GM18870 (cell line): Measurements from ENCODE around the gene NUP85.
"Not testable (repeated sequence)": the region's sequence is repeated elsewhere in the genome, so short reads cannot be mapped to it uniquely, and the experiment has no call there.

ENCODE experiments used
- ATAC-seq: cut with Tn5 transposase; IDR thresholded peaks from one replicate; pipeline ENCODE4 v1.9.1; 2021; ENCODE audit warnings: moderate library complexity; ENCODE audit not compliant: unreplicated experiment

NUP85 gene

DNA sequence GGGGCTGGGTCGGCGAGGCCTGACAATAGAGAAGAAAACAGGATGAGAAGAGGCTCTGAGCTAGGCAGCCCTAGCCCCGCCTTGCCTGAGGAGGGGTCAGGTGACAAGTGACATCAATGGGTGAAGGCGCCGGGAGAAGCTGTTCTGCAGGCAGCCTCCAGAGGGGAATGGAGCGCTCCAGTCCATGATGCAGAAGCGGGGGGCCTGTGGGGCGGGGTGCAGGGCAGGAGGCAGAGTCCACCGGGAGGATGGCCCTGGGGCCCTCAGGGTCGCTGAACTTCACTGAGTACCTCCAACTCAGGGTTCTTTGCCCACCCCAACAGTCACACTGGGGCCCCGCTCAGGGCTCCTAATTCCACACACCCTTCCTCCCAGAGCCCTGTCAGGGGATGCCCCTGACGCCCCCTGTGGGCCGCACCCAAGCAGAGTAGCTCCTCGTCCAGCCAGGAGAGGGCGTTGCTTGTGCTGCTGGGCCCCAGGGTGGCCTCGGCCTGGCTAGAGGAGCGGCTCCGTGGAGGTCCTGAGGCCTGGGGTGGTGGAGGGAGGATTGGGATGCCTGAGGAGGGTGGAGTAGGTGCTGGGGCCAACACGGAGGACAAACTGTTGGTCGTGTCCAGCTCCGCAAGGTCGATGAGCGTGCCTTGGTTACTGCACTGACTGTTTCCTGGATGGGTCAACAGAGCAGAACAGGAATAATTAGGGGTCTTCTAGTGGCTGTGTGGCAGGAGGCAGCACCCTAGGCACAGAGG, 35.1 kb downstream of the NUP85 start:
- no peak for ATAC-seq

DNA sequence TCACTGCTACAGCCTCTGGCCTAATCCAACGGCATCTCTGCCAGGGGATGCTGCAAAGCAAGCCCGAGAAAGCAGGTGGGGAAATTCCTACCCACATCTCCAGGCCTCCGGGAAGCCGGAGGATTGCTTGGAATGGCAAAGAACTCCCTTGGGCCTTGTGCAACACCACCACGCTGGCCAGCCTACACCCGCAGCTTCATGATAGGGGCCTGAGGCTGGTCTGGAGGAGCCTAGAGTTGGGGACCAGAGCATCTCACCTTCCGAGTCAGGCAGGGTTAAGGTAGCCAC, 35.6 kb downstream of the NUP85 start:
- ATAC-seq, result no peak

DNA sequence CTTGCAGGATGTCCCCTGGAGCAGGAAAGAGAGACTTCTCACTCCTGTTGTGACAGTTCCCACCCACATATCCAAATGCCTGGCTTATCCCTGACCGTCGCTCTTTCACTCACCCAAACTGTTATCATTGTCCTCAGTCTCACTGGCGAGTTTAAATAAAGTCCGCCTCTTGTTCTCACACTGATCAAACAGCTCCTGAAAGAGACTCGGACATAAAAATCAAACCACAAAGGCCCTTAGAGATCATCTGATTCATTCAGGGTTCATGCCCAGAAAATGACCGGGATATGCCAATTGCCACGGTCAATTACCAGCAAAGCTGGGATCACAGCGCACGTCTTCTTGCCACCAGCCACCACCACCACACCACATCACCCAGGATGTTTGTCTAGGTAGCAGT, 36.0 kb downstream of the NUP85 start:
- no peak for ATAC-seq

DNA sequence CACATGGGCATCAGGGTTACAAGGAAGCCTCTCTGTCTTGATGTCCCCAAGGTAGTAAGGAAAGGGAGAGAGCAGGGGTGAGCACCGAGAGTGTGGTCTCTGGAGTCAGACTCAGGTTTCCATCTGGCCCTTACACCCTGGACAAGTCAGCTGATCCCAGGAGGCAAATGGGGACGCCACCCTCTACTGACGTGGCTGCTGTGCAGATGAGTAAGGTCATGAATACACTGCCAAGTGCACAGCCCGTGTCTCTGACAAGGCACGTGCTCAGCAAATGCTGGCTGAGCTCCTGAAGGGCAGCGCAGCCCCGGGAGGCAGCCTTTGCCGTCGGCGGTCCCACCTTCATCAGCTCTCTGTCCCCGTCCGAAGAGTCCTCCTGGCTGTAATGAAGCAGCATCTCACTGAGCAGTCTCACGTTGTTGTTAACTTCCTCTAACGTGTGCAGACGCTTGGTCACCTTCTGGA, 36.5 kb downstream of the NUP85 start:
- ATAC-seq, result no peak

DNA sequence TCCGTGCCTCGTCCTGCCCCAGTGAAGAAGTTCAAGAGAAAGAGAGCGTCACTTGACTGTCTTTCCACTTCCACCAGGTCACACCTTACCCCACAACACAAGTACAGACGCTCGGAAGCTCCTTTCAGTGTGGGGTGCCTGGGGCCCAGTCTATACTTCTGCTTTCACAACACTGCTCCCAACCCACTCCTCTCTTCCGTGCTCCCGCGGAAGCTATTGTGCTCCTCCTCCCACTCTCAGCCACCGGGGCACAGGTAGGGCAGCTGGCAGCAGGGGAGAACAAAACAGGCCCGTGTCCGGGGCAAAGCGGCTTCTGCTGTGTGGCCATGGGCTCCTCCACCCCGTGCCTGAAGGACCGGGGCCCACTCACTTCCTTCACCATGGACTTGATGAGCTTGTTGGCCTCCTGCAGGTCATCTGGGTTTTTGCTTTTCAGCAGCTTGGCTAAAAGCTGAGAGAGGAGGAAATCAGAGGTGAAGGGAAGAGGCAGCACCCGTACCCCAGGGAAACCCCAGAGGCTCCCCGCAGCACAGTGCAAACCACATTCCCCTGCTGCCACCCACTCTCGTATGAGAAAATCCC, 37.1 kb downstream of the NUP85 start:
- ATAC-seq, result no peak

DNA sequence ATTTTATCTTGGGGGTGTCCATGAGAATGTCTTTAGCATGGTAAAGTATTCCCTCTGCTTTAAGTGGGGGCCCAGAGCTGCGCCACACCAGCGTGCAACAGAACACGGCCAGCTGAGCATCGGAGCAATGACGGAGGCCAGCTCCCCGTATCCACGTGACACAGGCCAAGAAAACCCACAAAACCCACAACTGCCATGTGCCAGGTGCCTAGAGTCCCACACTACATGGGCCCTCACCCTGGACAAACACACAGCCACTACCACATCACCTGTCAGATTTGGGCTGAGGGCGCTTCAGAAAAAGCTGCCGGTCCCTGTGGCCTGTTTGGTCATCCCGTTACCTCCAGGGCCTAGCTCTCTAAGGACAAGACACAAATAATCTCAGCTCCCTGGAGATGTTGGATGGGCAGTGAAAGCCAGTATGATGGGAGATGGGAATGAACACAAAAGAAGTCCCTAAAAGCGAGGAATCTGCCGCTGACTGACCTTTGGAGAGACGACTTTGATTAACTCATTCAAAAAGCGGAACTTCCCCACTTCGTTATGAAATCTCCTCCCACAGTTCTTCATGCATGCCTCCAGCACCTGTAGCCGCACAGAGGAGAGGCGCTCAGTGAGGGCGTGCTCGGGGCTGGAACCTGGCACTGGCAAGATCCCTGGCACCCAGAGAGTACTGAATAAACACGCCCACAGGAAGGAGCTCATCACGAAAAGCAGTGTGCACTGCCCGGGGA, 38.8 kb downstream of the NUP85 start:
- ATAC-seq, result no peak

DNA sequence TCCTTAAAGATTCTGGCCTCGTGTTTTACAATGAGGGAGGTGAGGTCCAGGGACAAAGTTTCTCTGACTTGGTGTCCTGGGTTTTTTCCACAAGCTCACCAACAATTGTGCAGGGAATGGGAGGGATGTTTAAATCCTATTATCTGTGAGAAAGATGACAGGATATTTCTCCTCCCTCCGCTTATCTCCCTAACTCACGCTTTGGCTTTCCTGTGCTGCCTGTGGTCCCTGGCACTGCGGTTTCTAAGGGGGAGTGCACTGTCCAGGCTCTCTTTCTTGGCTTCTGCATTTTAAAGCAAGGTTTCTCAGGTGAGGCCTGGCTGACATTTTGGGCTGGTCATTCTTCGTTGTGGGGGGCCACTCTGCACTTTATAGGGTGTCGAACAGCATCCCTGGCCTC, 39.5 kb downstream of the NUP85 start:
- ATAC-seq, result no peak

DNA sequence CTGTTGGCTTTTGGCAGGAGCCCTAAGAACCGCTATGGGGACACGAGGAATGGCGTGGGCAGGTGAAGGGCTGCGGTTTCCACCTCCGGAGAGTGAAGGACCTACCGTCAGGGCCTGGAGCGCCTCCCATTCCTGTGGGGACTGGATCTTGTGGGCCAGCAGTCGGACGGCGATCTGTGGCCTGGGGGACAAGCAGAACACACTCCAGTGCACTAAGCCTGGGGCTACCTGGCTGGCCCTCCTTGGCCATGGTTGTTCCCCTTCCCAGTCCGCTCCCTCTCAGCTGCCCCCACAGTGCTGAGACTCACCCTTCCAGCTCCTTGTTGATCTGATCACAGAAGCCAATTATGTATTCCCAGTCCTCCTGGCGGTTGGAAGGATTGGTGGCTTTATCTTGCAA, 40.9 kb downstream of the NUP85 start:
- no peak for ATAC-seq

DNA sequence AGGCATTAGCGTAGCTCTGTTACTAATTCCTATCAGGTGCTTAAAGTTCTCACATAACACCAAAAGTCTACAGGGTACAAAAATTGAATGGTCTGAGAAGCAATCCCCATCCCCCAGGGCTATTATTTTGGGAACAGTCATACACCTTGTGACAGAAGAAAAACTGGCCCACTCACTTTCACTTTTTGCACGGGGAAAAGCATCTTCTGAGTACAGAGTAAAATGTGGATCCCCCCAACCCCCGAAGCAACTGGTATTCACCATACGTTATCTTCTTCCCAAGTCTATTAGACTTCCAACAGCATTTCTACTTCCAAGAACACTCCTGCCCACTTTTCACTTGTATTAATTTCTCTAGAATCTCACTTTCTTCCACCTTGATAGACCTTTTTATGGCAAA, 44.1 kb downstream of the NUP85 start:
- ATAC-seq, result no peak

DNA sequence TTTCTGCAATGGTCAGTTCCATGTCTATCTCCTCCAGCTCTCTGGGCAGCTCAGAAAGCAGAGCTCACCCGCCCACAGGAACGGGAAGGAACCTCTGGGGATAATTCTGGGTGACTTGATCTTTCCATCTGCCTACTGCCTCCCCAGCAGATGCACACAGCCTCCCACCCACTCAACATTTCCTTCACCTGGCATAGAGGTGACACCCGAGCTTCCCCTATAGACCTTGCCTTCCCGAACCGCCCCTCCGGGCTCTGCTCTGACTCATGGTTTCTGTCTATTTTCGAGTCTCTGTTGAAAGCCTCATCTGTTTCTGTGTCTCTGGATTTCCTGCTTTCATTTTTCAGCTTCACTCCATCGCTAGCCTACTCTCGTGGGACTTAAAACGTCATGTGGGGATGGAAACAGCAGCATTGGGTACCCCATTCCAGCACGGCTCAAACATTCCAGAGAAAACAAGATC, 44.6 kb downstream of the NUP85 start:
- peak; percentile 75 for ATAC-seq

DNA sequence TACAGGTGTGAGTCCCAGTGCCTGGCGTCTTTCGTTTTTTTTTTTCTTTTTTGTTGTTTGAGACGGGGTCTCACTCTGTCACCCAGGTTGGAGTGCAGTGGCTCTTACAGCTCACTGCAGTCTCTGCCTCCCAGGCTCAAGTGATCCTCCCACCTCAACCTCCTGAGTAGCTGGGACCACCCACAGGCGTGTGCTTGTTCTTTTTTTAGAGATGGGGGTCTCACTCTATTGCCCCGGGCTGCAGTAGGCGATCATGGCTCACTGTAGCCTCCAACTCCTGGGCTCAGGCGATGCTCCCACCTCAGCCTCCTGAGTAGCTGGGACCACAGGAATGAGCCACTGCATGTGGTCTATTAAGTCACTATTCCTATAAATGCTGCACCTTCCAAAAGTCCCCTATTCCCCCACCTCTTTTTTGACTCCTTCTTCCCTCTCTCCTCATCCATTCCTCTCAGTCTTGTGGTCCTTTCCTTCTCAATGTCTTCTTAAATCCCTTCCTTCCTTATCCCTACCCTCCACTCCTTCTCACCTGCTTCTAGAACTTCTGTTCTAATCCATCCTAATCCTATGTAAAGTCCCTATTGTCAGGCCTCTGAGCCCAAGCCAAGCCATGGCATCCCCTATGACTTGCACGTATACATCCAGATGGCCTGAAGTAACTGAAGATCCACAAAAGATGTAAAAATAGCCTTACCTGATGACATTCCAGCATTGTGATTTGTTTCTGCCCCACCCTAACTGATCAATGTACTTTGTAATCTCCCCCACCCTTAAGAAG, 46.7 kb downstream of the NUP85 start:
- no peak for ATAC-seq

DNA sequence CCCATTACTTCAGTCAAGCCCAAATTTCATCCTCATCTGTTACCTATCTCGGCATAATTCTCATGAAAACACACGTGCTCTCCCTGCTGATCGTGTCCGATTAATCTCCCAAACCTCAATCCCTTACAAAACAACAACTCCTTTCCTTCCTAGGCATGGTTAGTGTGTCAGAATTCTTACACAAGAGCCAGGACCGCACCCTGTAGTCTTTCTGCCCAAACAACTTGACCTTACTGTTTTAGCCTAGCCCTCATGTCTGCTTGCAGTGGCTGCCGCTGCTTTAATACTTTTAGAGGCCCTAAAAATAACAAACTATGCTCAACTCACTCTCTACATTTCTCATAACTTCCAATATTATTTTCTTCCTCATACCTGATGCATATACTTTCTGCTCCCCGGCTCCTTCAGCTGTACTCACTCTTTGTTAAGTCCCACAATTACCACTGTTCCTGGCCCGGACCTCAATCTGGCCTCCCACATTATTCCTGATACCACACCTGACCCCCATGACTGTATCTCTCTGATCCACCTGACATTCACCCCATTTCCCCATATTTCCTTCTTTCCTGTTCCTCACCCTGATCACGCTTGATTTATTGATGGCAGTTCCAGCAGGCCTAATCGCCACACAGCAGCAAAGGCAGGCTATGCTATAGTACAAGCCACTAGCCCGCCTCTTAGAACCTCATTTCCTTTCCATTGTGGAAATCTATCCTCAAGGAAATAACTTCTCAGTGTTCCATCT, 50.6 kb downstream of the NUP85 start:
- not testable (repeated sequence) for ATAC-seq

DNA sequence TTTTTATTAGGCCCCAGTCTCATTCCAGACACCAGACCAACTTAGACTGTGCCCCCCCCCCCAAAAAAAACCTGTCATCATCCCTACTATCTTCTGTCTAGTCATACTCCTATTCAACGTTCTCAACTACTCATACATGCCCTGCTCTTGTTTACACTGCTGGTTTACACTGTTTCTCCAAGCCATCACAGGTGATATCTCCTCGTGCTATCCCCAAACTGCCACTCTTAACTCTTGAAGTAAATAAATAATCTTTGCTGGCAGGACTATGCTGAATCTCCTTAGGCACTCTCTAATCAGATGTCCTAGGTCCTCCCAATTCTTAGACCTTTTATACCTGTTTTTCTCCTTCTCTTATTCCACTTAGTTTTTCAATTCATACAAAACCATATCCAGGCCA, 51.7 kb downstream of the NUP85 start:
- not testable (repeated sequence) for ATAC-seq

DNA sequence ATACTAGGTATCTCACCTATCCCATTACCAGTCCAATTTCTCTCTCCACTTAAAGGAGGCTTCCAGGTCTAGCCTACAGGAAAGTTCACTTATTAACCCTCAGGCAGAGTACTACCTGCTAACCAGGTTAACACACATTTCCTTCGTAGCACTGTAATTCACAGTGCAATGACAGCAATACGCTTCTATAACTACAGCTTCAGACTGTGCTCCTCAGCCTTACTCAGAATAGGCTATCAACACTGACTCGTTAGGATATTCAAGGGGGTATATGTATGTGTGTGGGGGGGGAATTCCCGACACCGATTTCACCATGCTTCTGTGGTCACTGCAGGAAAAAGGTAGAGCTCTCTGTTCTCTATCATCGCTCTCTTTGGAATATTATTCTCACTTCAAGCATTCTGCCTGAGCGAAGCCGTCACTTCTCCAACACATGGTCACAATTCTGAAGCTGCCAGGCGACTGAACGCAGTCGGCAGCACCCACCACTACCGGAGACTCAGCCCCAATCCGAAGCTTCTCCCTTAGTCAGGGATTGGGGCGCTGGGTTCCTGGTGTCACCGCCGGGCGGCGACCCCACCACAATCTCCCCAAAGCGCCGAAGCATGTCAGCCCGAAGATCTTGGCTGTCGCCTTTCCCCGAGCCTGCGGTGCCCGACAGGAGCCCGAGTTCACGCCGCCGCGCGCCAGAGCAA, 55.3 kb downstream of the NUP85 start:
- ATAC-seq, result peak; percentile 29

DNA sequence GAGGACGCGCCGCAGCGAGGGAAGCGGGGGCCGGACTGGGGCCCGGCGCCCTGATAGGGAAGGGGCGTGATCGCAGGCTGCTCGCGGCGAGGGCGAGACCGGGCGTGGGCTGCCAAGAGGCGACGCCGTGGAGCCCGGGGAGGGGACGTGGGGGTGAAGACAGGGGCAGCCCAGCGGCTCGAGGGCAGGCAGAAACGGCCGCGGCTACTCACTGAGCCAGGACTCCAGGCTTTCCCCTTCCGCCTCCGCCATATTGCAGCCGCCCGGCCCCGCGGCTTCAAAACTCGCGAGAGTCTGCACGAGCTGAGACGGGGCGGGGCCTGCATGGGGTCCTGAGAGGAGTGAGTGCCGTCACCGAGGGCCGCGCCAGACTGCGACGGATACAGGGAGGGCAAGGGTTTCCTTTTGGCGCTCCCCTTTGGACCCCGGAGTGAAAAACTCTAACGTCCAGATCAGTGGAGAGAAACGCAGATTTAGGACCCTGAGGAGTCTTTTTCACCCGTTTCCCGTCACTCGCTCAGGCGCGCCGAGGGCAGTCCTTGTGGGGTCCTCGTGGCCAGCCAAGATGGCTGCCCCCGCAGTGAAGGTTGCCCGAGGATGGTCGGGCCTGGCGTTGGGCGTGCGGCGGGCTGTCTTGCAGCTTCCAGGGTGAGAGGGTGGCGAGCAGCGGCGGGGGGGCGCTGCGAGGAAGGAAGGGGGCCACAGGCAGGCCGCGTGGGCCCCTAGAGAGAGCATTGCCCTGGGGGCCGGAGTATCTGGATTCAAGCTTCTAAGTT, 56.0 kb downstream of the NUP85 start, which contains the start of the genes GGA3 and MRPS7:
Gene GGA3, minus strand, starts transcription at position 271 of the 776 bp plus-strand sequence. Its CDS starts 19 bp downstream, at position 252.
Gene MRPS7, plus strand, starts transcription at position 544 of the 776 bp plus-strand sequence. Its CDS starts 22 bp downstream, at position 566.
- ATAC-seq, result peak; percentile 68

DNA sequence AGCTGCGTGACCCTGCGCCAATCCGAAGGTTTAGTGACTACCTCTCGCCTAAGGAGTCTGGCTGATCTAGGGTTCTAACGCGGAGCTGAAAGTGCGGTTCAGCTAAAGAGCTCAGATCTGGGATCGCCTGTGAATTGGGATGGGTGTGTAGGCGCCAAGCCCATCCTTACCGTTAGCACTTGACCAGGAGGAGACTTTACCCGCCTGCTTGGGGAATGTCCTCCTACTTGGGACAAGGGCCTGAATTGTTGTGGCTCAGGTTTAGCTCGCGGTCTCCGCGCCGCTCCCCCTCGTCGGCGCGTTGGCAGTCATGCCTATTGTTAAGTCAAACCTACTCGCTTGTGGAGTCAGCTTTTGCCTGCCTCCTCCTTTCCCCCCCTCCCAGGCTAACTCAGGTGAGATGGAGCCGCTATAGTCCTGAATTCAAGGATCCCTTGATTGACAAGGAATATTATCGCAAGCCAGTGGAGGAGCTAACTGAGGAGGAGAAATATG, 56.7 kb downstream of the NUP85 start:
- ATAC-seq, result no peak

DNA sequence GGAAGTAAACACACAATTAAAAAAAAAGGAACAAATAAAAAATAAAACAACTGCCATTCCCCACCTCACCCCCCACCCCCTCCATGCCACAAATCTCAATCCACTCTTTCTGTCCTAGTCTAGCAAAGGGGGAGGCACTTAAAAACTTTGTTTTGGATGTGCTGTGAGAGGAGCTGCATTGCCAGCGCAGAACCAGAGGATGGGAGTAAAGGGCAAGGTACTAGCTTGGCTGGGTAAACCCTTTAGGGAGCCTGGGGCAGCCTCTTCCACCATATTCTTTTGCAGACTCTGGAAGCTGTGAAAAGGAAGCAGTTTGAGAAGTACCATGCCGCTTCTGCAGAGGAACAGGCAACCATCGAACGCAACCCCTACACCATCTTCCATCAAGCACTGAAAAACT, 57.6 kb downstream of the NUP85 start:
- ATAC-seq, result no peak

DNA sequence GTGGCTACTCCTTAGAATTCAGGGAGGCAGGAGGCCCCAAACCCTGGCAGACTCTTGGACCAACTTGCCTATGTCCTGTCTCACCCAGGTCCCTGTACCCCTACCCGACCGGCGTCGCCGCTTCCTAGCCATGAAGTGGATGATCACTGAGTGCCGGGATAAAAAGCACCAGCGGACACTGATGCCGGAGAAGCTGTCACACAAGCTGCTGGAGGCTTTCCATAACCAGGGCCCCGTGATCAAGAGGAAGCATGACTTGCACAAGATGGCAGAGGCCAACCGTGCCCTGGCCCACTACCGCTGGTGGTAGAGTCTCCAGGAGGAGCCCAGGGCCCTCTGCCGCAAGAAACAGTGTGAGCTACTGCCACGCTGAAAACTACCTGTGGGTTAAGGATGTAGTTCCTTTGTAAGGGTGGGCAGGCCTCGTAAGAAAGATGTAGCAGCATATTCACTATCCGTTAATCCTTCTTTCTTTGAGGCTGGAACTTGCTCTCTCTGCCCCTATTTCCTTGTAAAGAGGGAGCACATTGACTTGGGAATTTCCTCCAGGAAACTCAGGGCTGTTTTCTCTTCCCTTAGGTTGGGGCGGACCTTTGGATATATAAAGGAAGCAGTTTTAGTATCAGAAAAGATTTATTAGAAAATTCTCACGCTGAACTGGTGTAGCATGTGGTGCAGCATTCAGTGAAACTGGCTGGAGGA, 60.3 kb downstream of the NUP85 start:
- no peak for ATAC-seq
